ENCODE measurements around the gene DOK4.
A peak's percentile ranks its signal among the peaks of the same experiment; 100 is the strongest.
"Not testable (repeated sequence)": the region's sequence is repeated elsewhere in the genome, so short reads cannot be mapped to it uniquely, and the experiment has no call there.

Gene DOK4

DNA sequence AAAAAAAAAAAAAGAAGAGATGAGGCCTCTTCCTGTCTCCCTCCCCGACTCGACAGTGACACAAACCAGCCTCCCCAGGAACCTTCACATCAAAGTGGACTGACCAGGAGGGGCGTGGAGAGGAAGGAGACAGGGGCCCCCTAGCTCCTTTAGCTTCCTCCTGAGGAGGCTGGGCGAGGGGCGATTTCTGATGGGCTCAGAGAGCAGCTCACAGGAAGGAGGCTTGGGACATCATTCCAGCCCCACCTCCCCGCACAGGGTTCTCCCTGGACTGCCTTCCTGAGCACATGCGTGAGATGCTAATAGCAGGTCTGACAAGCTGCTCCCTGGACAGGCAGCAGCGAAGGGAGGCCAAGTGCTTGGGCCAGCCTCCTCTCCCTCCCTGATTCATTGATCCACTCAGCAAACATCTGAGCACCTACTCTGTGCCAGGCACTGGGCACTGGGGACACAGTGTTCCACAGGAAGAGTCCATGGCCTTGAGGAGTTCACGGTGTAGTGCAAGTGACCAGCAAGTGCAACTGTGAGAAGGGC is 14.4 kb upstream of the DOK4 start:
- peak; percentile 18 for DNase-seq

DNA sequence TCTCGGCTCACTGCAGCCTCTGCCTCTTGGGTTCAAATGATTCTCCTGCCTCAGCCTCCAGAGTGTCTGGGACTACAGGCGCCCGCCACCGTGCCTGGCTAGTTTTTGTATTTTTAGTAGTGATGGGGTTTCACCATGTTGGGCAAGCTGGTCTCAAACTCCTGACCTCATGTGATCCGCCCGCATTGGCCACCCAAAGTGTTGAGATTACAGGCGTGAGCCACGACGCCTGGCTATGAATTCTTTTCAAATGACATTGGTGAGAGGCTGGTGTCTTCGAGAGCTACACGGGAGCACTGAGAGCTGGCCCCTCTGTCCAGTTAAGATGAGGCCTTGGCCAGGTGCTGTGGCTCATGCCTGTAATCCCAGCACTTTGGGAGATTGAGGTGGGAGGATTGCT is 13.6 kb upstream of the DOK4 start:
- DNase-seq = not testable (repeated sequence)

DNA sequence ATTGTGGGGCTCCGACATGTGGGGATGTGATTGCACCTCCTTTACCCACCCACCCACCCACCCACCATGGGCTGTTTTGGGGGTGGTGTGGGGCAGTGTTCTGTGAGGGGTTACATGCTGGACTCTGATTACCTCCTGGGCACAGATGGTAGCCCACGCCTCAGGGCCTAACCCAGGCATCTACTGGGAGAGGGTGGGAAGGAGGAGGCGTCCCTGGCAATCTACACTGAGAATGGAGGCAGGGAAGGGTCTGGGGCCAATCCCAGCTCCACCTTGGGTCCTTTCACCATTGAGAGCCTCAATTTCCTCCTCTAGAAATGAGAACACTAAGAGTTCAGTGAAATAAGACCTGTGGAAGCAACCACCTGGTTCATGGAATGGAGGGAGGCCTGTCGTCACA is 11.7 kb upstream of the DOK4 start:
- DNase-seq = no peak

DNA sequence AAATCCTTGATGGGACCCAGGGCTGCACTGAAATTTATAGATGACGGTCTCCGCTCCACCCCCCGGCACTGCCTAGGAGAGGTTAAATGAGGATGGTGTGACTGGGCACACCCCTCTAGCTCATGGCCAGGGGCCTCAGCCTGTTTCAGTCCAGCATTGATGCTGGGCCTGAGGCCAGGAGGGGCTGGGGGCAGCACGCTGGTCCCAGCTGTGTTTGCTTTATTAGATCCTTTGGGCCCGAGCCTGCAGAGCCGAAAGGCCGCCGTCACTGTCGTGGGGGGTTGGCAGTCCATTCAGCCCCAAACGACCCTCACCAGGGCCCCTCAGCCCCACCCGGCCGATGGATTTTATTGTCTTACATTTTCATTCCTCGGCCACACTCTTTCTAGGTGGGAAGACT is 10.8 kb upstream of the DOK4 start:
- no peak for DNase-seq

DNA sequence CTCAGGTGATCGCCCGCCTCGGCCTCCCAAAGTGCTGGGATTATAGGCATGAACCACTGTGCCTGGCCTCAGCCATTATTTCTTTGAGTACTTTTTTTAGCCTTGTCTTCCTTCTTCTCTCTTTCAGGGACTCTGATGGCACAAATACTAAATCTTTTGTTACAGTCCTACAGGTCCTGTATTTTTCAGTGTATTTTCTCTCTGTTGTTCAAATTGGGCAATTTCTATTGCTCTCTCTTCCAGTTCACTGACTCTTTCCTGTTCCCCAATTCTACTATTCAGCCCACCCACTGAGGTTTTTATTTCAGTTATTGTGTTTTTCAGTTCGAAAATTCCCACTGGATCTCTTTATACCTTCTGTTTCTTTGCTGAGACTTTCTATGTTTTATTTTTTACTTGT is 7.5 kb upstream of the DOK4 start:
- no peak for DNase-seq

DNA sequence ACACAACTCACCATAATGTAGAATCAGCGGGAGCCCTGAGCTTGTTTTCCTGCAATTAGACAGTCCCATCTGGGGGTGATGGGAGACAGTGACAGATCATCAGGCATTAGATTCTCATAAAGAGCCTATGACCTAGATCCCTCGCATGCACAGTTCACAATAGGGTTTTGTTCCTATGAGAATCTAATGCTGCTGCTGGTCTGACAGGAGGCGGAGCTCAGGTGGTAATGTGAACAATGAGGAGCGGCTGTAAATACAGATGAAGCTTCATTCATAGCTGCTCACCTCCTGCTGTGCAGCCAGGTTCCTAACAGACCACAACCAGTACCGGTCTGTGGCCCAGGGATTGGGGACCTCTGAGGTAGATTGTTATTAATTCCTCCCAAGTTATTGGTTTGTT is 2.9 kb upstream of the DOK4 start:
- DNase-seq = no peak

DNA sequence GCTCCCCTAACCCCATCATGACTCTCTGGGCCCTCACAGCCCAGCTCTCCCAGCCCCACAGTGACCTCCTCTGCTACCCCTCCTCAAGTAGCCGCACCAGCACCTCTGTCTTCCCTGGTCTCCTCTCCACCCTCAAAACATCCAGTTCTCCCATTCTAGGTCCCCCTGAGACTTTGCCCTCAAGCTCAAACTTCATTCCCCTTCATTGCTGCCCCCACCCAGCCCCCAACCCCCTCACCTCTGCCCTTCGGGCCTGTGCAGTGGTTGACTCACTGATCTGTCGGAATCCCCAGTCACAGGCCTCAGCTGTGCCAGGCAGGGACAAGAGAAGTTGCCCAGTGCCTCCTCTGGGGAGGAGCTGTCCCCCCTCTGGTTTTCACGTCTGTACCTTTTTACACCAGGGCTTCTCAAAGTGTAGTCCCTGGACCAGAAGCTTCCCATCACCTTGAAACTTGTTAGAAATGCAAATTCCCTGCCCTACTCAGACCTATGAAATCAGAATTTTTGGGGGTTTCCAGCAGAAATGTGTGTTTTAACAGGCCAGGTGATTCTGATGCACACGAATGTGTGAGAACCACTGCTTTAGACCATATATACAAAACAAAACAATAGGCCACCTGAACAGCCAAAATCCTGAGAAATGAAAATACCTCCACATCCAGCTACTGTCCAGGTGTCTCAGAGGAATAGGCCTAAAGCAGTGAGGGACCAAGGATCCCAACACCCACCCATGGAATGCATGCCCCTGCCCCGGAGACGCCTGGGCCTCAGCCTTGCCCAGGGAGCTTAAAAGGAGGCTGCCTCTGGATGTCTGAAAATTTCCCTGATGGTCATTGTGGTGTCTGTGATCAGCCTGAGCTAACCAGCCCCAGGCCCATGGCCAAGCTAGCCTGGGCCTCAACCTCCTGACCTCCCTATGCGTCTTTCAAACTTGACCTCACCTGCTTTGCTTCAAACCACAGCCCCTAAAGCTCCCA is 853 bp upstream of the DOK4 start:
- DNase-seq = no peak

DNA sequence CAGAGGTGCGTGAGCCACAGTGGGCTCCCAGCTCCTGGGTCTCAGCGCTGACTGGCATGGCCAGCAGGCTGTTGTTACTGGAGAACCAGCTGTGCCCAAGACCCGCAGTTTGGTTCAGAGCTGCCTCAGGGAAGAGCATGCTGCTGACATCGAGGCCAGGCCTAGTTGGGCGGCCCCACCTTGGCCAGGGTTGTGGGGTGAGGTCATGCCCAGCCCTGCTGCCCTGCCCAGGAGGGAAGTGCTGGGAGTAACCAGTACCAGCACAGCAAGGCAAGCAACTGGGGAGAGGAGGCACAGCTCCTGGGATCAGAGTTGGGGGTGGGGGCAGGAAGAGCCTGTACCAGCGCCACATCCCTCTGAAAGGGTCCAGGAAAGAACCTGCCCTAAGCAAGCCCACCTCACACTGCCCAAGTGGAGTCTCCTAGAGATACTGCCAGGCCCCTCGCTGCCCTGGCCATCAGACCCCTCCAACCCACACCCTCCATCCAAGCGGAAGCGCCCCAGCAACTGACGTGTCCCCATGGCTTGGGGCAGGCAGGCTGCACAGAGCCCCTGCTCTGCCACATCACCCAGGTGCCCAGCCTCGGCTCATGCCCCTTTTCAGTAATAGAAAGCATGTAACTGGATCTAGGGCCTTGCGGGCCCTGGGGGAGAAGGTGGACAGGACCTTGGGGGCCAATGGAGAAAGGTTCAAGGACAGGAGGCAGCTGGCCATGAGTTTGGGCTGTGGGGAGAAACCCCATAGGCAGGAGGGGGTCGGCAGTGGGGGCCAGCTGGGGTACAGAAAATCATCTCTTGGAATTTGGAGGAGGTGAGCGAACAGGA is 990 bp downstream of the DOK4 start:
- no peak for DNase-seq

DNA sequence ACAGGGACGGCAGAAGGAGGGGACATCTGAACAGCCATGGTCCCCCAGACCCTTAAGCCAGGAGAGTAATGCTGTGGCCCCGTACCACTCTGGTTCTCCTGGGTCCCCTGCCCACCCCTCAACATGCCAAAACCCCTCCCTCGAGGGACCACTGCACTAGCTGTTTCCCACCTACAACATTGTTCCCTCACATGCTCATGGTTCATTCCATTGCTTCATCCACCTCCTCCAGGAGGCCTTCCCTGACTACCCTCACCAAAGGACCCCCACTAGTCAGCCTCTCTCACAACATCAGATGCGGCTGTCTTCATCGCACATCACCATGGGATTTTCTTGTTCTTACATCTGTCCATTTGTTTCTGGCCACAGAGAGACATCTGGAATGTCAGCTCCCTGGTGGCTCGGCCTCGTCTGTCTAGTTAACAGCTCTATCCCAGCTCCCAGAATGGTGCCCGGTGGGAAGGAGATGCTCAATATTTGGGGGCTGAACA is 1.7 kb downstream of the DOK4 start:
- no peak for DNase-seq

DNA sequence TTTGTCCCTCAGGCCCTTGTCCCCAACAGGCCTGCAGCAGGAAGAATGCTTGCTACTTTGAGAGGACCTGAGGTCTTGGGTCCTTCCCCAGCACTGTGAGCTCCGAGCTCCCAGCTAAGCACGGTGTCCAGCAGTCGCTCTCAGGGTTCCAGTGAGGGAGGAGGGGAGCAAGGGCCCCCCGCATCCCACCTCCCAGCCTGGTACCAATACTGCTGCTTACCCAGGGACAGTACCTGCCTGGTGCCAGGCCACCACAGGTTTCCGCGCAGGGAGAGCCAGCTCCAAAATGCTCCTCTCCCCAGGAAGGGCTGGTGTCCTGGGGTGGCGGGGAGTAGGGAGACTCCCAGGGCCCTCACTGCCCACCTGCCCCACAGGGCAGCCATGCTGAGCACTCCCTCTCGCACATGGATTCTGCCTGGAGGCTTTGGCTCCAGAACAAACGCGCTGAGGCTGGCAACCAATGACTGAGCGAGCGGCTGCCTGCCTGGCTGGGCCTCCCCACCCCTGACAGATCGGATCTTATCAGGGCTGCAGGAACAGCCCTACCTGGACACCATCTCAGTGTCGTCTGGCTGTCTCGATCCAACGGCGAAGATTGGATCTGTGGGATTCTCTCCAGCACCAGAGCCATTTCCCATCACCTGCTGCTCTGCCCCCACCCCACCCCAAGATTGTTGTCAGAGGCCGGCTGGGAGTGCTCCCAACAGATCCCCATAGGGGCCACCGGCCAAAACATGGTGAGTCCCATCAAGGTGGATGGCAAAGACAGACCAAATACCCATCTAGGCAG is 2.4 kb downstream of the DOK4 start:
- DNase-seq = no peak

DNA sequence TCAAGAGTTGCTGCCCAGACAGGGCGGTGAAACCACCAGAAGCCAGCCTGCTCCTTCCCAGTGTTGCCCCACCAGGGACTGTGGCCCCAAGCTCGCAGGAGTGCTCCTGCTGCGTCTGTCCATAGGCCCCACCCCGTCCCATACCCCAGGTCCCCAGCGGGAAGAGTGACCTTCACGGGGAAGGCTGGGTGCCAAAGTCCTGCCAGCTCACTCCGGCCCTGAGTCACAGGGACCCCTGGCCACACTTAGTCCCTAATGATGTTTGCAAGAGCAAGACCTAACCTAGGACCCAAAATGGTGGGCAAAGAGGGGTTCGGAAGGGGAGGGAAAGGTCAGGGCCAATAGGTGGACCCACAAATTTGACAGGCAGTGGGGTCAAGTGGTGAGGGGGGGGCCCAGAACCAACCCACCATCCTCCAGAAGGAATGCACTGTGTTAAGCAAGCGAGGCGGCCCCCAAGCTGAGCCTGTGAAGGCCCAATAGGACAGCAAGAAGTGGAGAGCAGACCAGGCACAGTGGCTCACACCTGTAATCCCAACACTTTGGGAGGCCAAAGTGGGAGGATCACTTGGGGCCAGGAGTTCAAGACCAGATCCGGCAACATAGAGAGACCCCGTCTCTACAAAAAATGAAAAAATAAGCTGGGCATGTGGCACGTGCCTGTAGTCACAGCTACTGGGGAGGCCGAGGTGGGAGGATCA is 3.3 kb downstream of the DOK4 start:
- DNase-seq = no peak

DNA sequence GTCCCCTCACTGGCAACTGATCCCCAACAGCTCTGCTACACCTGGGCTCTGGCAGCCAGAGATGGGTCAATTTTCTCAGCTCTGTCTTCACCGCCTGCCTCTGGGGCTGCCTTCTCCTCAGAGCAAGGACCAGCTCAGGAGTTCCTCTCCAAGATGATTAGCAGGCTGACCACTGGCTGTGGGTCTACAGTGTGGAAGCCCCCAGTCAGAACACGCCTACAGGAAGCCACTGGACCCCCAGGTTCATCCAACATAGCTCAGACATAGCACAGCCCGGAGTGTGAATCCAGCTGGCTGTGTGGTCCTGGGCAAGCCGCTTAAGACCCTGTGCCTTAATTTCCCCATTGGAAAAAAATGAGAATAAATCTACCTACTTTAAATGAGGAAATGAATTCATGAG is 4.9 kb downstream of the DOK4 start:
- no peak for DNase-seq

DNA sequence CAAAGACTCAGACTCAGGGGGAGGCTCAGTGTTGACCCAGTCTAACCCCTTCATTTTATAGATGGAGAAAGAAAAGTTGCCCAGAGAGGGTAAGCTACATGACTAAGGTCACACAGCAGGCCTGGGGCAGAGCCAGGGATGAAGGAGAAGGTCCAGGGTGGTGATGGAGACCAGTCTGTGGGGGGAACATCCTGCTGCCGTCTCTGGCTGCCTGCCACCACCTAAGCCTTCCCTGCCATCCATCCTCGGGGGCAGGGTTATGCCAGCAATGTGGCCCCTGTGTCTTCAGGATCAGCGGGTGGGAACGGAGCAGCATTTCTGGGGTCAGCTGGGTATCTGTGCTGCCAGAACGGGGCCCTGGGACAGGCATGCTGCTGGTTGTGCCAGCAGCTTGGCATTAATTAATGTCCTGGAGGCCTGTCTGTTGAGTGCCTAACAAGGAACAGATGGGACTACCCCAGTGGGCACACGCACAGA is 5.5 kb downstream of the DOK4 start:
- no peak for DNase-seq

DNA sequence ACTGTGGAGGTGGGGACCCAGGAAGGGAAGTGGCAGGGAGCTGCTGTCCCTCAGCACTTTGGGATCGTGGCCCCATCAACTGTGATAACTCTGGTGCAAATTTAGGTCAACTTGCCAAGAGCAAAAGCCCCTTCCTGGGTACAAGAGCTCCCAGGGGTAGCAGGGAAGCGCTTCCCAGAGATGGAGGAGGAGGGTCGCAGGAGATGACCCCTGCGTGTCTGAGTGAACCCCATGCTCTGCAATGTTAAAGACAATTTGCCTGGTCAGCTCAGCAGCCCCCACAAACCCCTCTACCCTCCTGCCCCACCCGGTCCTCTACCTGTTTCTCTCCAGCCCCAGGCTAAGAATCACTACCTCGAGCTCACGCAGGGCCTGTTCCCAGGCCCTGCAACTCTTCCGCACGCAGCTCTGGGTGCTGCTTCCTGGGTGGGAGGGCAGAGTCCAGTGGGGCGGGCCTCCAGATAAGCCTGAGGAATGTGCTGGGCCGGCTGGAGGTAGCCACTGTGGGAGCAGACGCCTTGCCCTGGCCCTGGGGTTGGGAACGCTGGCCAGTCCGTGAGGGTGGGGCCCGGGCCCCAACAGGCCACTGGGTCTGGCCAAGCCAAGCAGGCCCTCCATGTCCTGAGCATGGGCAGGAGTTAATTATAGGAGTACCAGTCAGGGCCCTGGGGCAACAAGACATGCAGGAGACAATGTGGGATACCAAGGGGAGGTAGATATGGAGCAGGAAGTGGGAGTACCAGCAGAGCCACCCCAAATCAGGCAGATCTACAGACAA is 6.1 kb downstream of the DOK4 start:
- no peak for DNase-seq

DNA sequence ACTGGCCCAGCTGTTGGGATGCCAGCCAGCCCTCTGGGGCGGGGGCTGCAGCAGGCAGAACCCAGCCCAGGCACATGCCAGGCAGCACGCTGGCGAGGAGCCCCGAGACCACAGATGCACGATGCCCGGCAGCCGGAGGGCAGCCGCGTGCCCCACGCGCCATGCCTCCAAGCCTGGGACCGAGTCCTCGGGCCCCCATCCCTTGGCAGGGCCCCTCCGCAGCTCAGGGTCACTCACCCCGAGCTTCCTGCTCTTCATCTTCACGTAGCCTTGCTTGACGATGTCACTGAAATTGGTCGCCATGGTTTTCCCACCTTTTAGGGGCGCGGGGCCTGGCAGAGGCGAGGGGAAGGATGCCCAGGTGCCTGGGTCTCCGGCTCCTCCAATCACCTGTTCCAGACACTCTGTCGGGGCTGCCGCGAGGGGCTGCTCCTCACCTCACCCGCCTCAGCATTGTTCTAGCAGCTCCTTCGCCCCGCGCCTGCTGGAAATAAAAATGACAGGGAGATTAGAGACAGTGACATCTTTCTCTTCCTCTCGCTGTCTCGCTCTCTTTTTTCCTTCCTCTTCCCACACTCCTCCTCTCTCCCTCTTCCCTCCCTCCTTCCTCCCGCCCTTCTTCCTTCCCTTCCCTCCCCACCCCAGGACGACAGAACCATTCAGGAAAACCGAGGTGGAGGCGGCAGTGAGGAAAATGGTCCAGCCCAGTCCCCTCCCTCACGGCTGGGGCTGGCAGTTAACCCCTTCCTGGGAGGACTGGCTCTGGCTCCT is 6.9 kb downstream of the DOK4 start:
- no peak for DNase-seq

DNA sequence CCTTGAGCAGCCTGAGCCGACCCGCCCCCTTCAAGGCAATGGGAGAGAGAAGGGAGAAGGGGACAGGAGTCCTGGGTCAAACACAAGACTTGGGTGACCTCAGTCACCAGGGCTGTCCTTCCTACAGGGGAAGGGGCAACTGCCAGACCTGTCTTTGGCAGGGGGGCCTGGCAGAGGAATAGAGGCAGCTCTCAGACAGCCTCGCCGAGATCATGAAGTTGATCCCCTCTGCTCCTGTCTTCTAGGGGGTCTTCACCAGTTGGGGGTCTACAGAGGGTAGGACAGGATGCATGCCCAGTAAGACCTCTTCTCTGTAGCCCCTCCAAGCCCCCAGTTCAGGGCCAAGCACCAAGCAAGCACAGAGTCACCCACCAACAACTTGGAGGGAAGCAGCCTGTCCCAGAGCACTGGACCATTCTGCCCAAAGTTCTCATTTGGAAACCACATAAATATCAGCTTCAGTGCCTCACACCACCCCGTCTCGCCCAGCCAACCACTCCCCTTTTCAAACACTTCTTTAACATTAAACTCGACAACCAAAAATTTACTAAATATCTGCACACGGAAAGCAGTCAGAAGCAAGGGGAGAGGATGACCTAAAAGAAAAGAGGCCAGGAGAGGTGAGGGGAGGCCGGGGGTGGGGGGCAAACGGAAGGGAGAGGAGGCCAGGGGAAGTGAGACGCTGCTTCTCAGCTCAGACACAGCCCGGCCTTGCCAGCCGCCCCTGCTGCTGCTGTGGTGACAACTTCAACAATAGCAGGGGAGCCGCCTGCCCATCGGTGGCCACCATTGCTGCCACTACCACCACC is 7.7 kb downstream of the DOK4 start:
- no peak for DNase-seq

DNA sequence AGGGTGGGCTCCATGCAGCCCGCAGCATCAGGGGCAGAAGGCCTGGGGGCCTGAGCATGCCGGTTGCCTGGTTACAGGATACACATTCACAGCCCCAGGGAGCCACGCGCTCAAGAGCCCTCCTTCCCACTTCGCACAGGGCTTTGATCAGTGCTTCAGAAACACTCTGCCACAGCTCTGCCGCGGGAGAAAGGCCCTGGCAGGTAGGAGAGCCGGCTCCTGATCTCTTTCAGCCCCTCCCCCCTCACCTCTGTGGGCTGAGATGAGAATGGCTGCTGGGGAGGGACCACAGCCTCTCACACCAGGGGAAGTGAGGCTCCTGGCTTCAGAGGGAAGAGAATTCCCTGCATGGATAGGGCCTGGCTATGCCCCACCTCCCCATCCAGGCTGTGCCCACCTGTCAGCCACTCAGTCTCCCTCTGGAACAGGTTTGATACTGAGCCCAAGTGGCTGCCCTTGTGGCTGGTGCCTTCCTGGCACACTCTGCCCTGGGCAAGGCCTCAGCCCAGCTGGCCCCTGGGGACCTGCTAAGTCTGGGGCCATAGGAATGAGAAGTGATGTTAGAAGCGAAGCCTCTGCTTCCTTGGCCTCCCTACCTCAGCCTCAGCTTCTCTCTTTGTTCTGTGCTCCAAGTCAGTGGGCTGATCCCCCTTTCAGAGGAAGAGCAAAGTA is 8.6 kb downstream of the DOK4 start:
- no peak for DNase-seq

DNA sequence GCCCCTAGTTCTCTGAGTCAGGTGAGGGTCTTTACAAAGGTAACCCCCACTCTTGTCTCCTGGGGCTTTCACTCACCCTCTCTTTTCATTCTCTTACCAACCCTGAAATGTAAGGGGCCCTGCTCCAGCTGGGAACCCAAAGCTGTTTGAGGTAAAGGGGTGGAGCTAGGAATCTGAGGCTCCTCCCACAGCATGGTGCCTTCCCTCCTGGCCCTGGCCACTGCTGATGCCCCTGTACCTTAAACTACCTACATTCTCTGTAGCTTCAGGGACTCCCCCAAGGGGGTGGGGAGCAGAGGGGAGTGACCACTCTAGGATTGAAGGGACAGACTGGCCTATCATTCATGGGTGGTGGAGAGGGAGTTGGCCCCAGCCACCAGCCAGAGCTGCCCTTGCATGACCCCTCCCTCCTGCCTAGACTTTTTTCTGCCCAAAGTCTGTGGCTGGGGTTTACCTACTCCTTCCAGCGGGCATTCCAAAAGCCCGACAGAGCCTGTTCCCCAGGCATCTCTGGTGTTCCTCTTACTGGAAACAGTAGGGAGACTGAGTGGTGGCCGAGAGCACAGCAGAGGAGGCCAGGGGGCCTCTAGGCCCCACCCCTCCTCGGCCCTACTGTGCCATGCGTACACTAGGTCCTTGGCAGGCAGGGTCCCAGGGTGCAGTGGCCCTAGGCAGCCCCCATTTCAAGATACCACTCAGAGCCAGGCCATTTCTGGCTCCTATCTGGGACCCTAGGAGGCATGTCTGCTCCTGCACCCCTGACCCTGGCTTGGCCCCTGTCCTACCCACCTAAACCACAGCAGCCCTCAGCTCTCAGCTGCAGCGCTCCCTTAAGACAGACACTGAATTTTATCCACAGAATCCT is 9.5 kb downstream of the DOK4 start:
- no peak for DNase-seq
